Measurements from ENCODE around the gene TLE1.
"Not testable (repeated sequence)": the region's sequence is repeated elsewhere in the genome, so short reads cannot be mapped to it uniquely, and the experiment has no call there.

TLE1 gene

DNA sequence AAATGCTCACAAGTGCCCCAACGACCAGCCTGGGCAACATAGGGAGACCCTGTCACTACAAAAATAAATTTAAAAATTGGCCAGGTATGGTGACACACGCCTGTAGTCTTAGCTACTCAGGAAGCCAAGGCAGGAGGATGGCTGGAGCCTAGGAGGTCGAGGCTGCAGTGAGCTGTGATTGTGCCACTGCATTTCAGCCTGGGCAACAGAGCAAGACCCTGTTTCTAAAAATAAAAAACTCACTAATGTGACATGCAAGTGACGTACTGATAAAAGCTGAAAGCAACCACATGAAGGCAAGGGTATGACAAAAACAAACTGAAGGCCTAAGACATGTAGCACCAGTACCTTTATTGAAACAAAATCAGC lies 81.1 kb downstream of the TLE1 start:
- no peak for TF ChIP-seq JUND (IDR thresholded peaks at IDR 0.05; ENCODE audit: low read depth)
- no peak for DNase-seq (ENCODE audit: low read depth in 1 of 2, low spot score in 1 of 2)
- in situ Hi-C loops (cut with HindIII; ENCODE audit: low pct_unique_long_range_greater_than_20kb, low sequenced_read_pairs) = no loop called here

DNA sequence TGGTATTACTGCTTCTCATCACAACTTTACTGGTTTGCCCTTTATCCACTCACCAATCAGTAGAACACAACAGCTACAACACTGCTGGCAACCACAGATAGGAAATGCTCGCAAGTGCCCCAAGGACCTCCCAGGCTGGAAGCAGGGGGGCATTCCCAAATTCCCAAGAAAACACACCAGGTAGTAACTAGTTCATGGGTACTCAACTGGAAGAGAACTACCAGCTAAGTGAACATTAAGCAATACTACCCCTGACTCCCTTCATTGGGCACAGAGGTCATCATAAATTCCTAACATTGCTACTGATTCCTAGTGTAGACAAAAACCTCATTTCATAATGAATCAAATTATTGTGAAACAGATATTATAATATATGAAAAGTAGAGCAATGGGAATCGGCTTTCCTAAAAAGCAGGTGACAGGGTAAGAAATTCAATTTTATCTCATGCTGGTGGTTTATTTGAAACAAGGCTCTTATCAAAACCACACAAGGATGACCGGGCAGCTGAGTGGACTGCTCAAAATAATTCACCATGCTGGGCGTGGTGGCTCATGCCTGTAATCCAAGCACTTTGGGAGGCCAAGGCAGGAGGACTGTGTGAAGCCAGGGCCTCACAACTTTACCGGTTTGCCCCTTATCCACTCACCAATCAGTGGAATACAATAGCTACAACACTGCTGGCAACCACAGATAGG lies 81.6 kb downstream of the TLE1 start:
- in situ Hi-C loops (cut with HindIII; ENCODE audit: low pct_unique_long_range_greater_than_20kb, low sequenced_read_pairs) = no loop called here
- no peak for DNase-seq (ENCODE audit: low read depth in 1 of 2, low spot score in 1 of 2)
- TF ChIP-seq JUND (IDR thresholded peaks at IDR 0.05; ENCODE audit: low read depth) = no peak

DNA sequence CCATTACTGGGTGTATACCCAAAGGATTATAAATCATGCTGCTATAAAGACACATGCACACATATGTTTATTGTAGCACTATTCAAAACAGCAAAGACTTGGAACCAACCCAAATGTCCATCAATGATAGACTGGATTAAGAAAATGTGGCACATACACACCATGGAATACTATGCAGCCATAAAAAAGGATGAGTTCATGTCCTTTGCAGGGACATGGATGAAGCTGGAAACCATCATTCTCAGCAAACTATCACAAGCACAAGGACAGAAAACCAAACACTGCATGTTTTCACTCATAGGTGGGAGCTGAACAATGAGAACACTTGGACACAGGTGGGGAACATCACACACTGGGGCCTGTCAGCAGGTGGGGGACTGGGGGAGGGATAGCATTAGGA lies 83.1 kb downstream of the TLE1 start:
- DNase-seq (ENCODE audit: low read depth in 1 of 2, low spot score in 1 of 2); in situ Hi-C loops (cut with HindIII; ENCODE audit: low pct_unique_long_range_greater_than_20kb, low sequenced_read_pairs): not testable (repeated sequence)

DNA sequence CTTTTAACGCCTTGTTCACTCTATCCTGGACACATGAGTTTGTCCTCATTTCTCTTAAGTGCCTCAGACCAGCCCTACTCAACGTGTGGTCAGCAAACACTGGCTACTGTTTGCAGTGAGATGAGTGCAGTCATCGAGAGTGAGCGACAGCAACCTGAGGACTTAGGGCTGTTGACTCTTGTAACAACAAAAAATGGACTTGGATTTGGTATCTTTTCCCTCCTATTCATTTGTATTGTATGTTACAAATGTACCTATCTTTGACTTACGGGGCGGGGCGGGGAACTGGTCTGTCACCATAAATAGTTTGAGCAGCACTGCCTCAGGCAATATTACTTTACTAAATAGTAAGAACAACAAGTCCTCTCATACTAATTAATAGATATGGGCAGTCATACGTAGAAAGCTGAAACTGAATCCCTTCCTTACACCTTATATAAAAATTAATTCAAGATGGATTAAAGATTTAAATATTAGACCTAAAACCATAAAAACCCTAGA lies 84.1 kb downstream of the TLE1 start:
- TF ChIP-seq JUND (IDR thresholded peaks at IDR 0.05; ENCODE audit: low read depth) = no peak
- no peak for DNase-seq (ENCODE audit: low read depth in 1 of 2, low spot score in 1 of 2)
- in situ Hi-C loops (cut with HindIII; ENCODE audit: low pct_unique_long_range_greater_than_20kb, low sequenced_read_pairs) = no loop called here

DNA sequence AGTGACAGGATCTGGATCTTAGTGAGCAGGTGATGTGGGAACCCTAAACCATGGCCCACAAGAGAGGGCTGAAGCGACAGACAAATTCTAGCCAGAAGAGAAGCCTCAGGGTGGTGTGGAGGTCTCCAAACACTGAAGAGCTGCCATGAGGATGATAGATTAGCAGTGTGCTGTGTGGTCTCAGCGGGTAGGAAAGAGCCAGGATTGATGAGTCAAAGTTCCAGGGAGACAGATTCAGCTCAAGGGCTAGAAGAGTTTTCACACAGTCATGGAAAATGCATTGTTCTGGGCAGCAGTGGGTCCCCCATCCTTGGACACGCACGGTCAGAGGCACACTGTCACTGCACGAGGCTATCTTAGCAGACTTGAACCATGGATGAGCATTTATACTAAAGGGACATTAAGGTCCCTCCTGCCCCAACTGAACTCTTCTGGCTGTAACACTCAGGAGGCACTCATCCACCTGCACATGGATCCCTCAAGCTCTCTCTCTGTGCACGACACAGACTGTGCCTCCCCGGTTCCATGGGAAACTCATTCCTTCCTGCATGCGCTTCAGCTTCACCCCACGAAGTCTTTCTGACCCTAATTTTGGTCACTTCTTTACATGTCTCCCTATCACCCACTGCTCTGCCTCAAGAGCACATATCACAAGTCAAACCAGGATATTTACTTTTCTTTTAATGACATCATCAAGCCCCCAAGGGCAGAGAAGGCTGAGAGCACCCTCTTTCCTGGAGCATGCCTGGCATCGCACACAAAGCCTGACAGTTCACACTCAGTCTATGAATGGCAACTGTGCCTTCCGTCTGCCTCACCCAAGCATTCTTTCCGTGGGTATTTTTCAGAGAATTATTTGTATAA lies 84.8 kb downstream of the TLE1 start:
- TF ChIP-seq JUND (IDR thresholded peaks at IDR 0.05; ENCODE audit: low read depth) = no peak
- no peak for DNase-seq (ENCODE audit: low read depth in 1 of 2, low spot score in 1 of 2)
- in situ Hi-C loops (cut with HindIII; ENCODE audit: low pct_unique_long_range_greater_than_20kb, low sequenced_read_pairs) = no loop called here

DNA sequence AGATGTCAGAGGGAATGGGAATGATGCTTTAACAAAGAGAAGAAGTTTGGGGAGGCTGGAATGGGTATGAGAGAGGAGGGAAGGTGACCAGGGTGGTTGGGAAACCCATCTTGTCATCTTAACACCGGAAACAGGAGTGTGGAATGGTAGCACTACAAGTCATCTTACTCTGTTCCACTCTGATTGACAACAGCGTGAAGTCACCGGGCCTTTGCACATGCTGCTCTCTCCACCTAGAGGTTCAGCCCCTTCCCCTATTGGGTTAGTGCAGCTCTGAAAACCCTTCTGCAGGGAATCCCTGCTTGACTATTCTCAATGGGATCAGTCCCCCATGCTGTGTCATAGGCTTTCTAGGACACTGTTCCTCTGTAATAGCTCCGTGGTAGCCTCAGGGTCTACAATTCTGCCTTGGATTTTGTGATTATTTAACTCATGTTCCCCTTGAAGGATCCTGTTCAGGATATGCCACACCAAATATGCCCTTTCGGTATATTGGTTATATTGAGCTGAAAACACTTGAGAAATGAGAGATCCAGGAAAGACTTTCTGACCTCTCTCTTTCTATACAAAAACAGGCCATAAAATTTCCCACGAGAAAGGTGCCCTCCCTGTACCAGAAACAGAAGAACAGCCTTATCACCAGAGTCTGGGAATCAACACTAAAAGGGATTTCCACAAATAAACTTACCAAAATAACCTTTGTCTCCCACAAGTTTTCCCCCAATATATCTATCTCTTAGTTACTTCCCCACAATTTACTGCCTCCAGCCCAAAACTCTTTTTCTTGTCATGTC lies 86.3 kb downstream of the TLE1 start:
- in situ Hi-C loops (cut with HindIII; ENCODE audit: low pct_unique_long_range_greater_than_20kb, low sequenced_read_pairs) = no loop called here
- no peak for TF ChIP-seq JUND (IDR thresholded peaks at IDR 0.05; ENCODE audit: low read depth)
- no peak for DNase-seq (ENCODE audit: low read depth in 1 of 2, low spot score in 1 of 2)

DNA sequence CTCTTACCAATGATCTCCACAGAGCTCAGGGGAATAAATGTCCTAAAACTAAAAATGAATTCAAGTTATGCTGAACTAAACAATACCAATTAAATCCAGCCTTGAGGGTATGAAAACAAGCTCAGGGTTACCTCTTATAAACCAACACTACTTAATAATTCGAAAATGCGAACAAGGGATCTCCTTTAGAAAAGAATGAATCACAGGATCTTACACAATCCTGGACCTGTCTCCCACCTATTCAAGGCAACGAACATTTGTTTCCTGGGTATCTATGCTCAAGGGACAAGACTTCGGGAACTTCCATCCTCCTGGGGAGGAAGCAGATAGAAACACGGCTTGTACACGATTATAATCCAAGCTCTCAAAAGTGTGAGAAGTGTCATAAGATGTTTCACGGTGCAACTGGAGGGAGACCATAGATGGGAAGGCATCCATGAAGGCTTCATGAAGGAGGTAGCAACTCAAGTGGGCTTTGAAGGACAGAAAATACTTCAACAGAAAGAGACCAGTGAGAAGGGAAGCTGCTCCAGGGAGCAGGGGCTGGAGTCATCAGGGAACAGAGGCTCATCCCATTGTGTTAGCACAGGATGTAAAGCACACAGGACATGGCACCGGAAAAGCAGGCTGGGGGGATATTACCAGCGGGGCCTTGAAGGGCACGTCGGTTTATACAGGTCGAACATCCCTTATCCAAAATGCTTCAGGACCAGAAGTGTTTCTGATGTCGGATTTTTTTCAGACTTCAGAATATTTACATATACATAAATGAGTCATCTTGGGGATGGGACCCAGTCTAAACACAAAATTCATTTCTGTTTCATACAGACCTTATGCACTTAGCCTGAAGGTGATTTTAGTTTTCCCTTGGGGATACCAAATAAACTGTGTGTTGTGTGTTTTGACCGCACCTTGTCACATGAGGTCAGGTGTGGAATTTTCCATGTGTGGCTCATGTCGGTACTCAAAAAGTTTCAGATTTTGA lies 87.4 kb downstream of the TLE1 start:
- TF ChIP-seq JUND (IDR thresholded peaks at IDR 0.05; ENCODE audit: low read depth) = no peak
- no peak for DNase-seq (ENCODE audit: low read depth in 1 of 2, low spot score in 1 of 2)
- in situ Hi-C loops (cut with HindIII; ENCODE audit: low pct_unique_long_range_greater_than_20kb, low sequenced_read_pairs) = no loop called here

DNA sequence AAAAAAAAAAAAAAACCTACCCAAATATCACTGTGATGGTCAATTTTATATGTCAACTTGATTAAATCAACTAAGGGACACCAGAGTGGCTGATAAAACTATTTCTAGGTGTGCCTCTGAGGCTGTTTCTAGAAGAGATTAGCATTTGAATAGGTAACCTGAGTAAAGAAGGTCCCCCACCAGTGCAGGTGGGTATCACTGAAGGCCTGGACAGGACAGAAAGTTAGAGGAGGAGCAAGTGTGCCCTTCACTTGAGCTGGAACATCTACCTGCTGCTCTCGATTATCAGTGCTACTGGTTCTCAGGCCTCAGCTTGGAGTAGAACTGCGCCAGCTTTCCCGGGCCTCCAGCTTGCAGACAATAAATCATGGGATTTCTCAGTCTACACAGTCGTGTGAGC lies 88.7 kb downstream of the TLE1 start:
- in situ Hi-C loops (cut with HindIII; ENCODE audit: low pct_unique_long_range_greater_than_20kb, low sequenced_read_pairs) = no loop called here
- no peak for DNase-seq (ENCODE audit: low read depth in 1 of 2, low spot score in 1 of 2)
- no peak for TF ChIP-seq JUND (IDR thresholded peaks at IDR 0.05; ENCODE audit: low read depth)

DNA sequence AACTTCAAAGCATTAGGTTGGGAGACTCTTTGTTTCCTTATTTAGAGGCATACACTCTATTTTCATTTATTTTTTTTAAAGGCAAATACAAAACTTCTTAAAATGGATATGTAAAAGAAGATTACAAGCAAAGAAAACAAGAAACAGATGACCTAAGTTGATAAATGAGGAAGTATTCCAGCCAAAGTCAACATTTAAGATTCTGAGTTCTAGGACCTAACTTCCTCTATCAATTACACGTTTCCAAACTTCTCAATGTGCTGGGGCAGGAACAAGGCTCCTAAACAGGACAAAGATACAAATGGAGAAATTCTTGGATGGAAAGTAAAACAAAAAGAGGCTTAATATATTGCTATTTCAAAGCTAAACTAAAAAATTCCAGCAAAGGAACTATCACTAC lies 89.5 kb downstream of the TLE1 start:
- in situ Hi-C loops (cut with HindIII; ENCODE audit: low pct_unique_long_range_greater_than_20kb, low sequenced_read_pairs) = no loop called here
- no peak for DNase-seq (ENCODE audit: low read depth in 1 of 2, low spot score in 1 of 2)
- TF ChIP-seq JUND (IDR thresholded peaks at IDR 0.05; ENCODE audit: low read depth) = no peak

DNA sequence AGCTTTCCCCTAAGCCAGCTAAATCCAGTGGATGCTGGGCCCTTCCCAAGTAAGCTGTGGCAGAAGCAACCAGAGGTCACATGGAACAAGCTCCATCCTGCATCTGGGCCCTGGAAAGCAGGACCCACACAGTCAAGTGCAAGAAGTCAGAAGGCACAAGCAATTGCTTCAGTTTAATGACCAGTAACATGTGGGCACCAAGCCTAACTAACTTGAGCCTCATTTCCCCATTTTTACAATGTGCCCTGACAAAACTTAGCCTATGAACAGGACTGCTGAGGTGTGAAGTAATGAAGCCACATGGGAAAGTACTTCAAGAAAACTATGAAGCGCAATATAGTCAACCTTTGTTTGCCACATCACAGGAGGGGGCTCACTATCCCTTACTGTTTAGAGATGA lies 90.5 kb downstream of the TLE1 start:
- in situ Hi-C loops (cut with HindIII; ENCODE audit: low pct_unique_long_range_greater_than_20kb, low sequenced_read_pairs) = no loop called here
- no peak for TF ChIP-seq JUND (IDR thresholded peaks at IDR 0.05; ENCODE audit: low read depth)
- no peak for DNase-seq (ENCODE audit: low read depth in 1 of 2, low spot score in 1 of 2)

DNA sequence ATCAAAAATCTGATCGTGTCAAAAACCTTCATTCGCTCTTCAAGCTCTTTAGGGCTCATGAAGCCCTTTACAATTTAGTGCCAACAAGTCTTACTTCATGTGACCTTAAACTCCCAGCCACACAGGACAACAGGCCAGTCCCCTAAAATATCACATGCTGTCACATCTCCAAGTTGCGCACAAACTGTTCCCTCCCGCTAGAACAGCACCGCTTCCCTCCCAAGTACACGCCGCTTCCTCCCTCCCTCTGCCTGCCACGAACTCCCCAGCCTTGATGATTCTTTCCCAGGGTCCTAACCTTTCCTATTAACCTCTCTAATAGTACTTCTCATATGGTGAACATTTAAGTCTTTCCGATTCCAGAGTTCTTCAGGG lies 91.2 kb downstream of the TLE1 start:
- in situ Hi-C loops (cut with HindIII; ENCODE audit: low pct_unique_long_range_greater_than_20kb, low sequenced_read_pairs) = no loop called here
- no peak for DNase-seq (ENCODE audit: low read depth in 1 of 2, low spot score in 1 of 2)
- no peak for TF ChIP-seq JUND (IDR thresholded peaks at IDR 0.05; ENCODE audit: low read depth)
